ENCODE results near the gene PIK3R2.

PIK3R2 gene

DNA sequence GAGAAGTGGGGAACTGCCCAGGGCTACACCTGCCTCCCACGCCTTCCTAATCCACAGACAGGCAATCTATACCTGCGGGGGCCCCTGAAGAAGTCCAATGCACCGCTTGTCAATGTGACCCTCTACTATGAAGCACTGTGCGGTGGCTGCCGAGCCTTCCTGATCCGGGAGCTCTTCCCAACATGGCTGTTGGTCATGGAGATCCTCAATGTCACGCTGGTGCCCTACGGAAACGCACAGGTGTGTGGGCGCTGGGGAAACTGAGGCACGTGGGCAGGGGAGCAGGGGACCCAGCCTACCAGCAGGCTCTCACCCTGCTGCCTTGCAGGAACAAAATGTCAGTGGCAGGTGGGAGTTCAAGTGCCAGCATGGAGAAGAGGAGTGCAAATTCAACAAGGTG is 22.0 kb downstream of the PIK3R2 start:
- DNase-seq, result no peak

DNA sequence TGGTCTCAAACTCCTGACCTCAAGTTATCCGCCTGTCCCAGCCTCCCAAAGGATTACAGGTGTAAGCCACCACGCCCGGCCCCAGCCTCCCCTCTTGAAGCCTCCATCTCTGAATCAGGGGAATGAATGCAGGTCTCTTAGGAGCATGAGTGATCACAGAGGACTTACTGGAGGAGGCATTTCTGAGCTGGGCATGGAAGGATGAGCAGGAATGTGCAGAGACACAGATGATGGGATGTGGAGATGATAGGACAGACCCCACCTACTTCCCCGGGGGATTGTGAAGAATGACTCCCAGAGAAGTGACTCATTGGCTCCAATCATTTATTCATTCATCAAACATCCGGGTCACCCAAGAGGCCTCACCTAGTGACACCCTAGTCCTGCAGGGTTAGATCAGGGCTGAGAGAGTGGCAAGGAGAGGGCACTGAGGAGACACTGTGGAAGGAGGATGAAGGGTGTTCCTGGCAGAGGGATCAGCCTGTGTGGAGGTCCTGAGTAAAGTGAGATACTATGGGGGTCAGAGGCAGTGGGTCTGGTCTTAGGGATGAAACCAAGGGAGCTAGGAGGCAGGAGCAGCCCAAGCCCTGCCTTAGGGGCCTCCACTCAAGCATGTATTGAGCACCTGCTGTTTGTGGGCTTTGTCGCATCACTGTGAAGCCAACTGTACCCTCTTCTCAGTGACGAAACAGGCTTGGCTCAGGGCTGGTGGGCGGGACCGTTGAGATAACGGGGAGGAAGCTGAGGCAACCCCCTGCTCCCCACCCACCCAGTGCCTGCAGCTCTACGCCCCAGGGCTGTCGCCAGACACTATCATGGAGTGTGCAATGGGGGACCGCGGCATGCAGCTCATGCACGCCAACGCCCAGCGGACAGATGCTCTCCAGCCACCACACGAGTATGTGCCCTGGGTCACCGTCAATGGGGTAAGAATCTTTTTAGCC is 23.7 kb downstream of the PIK3R2 start:
- no peak for DNase-seq

DNA sequence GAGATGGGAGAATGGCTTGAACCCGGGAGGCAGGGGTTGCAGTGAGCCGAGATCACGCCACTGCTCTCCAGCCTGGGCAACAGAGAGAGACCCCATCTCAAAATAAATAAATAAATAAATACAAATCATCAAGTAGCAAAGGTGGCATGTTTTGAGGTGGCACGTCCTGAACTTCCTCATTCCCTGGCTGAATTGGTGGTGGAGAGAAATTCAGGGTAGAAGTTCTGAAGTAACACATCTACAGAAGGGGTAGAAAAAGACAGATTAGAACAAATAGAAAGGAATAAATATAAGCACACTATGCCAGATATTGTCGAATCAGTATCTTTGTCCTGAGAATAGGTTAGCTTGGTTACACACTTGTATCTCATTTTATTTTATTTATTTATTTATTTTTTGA is 27.0 kb downstream of the PIK3R2 start:
- DNase-seq, result no peak

DNA sequence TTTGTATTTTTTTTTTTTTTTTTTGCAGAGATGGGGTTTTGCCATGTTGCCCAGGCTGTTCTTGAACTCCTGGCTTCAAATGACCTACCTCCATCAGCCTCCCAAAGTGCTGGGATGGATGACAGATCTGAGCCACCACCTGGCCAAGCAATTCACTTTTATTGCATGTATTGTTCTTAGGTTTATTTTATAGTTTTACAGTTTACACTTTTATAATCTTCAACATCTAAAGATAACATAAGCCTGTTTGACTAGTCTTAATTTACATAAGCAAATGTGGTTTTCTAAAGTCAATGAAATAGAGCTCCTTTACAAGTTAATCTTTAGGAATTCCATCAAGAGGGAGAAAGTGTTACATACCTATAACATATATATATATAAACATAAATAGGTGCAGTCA is 30.6 kb downstream of the PIK3R2 start:
- no peak for DNase-seq

DNA sequence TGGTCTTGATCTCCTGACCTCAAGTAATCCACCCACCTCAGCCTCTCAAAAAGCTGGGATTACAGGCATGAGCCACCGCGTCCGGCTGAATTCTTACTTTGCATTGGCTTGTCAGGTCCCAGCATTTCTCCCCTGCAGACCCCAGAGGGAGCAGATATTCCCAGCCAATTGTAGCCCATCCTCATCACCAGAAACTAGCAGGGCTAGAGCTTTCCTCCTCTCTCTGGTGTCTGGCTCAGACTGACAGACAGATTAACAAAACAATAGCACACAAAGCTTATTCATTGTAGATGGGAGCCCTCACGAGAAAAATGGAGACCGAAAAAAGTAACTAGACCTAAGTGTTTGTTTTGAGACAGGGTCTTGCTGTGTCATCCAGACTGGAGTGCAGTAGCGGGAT is 32.6 kb downstream of the PIK3R2 start:
- DNase-seq, result no peak

DNA sequence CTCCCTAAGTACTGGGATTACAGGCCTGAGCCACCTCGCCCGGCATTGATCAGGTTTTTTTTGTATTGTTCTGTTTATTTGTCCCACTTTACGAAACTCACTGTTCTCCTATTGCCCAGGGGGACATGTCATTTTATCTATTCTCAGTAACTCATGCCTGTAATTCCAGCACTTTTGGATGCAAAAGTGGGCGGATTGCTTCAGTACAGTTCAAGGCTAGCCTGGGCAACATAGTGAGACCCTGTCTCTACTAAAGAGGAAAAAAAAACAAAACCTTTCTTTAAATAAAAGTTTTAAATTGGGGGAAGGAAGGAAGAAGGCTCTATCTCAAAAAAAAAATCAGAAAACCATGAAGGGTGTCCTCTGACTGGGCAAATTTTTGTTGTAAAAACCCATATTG is 37.3 kb downstream of the PIK3R2 start:
- no peak for DNase-seq

DNA sequence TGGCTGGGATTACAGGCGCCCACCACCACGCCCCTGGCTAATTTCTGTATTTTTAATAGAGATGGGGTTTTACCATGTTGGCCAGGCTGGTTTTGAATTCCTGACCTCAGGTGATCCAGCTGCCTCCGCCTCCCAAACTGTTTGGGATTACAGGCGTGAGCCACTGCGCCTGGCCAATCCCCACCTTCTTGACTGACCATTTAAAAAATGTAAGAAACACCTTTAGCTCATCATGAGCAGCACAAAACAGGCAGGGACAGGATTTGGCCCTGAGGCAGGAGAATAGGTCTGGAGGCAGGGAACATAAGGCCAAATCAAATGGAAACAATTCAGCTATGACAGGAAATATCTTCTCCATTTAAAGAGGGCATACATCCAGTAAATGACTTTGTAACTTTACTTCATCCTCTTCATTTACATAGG is 38.7 kb downstream of the PIK3R2 start:
- no peak for DNase-seq

DNA sequence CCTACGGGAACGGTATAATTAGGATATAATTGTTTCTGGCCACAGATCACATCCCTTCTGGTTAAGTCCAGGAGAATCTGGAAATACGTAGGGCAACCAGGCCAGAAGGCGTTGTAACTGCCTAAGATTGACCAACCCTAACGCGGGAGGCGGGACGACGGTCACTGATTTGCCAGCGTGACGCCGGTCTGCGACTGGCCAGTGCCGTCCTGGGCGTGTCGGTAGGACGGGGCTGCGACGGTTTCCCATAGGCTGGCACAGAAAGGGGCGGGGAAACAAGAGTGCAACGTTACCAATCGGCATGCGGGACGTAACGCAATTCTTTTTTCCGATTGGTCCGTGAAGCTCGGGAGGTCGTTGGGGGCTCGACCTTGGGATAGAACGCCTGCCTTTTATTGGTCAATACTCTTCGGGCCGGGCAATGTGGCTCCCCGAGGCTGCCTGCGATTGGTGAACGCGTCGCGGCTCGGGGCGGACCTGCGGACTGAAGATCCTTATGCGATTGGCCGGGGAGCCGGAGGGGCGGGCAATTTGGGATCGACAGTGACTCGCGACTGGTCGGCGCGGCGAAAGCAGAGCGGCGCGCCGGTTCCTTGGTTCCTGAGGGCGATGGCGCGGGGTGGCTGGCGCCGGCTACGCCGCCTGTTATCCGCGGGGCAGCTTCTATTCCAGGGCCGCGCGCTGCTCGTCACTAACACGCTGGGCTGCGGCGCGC is 39.9 kb downstream of the PIK3R2 start, which contains the start of gene MPV17L2:
Gene MPV17L2 (plus strand): TSS at position 546 of the 715 bp plus-strand sequence. CDS start 64 bp downstream, at position 610.
- DNase-seq, result peak; percentile 96 to 97

DNA sequence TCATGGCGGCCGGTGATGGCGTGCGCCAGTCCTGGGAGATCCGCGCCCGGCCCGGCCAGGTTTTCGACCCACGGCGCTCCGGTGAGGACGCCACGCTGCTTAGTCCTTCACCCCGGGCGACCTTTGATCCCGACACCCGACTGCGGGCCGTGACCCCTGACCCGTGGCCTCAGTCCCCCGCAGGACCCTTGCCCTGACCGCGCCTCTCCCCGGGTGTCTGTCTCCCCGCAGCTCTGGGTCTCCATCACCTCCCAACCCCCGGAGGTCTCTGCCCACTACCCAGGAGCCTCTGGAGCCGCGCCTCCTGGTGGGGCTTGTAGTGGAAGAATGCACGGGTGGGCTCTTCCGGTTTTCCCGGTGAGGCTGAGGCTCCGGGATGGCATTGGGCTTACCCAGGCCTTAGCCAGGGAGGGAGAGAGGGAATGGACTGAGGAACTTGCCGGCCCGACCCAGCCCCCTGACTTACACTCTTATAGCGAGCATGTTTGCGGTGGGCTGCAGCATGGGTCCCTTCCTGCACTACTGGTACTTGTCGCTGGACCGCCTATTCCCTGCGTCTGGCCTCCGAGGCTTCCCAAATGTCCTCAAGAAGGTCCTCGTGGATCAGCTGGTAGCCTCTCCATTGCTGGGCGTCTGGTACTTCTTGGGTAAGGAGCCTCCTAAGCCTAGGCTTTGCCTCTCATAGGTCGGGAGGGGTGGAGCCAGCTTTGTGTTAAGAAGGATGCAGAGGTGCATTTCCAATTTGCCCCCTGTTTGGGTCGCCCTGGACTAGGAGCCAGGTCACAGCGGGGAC is 40.6 kb downstream of the PIK3R2 start:
- no peak for DNase-seq

DNA sequence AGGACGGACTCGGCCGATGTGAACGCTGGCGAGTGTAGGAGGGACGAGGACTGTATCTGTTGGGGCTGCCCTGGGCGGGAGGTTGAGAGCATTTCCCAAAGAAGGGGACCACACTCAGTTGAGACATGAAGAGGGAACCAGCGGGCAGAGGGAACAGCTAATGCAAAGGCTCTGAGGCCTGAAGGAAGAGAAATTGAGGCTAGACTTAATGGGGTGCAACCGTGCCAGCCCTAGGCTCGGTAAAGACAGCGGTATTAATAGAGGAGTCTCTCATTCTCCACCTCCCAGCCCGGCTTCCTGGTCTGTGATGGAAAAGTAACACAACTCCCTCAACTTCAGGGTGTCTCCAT is 41.2 kb downstream of the PIK3R2 start:
- DNase-seq, result no peak

DNA sequence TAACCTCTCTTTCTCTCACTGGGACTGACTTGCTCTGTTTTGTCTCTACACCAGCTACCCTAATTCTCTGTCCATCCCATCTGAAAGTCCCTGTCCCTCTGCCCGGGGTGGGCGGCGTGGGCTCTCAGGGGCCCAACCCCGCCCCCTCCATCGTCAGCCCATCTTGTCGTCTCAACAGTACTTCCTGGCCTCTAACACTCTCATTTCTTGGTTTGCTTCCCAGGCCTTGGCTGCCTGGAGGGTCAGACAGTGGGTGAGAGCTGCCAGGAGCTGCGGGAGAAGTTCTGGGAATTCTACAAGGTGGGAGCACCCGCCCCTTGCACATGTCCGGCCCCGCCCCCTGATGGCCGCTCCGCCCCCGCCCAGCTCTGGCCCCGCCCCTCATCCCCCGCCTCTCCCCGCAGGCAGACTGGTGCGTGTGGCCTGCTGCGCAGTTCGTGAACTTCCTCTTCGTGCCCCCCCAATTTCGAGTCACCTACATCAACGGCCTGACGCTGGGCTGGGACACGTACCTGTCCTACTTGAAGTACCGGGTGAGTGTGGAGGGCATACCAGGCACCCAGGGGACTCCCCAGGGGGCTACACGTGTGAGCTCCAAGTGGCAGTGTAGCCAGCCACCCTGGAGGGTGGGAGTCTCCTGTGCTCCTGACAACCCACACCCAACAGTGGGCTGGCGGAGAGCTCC is 41.7 kb downstream of the PIK3R2 start:
- DNase-seq, result no peak

DNA sequence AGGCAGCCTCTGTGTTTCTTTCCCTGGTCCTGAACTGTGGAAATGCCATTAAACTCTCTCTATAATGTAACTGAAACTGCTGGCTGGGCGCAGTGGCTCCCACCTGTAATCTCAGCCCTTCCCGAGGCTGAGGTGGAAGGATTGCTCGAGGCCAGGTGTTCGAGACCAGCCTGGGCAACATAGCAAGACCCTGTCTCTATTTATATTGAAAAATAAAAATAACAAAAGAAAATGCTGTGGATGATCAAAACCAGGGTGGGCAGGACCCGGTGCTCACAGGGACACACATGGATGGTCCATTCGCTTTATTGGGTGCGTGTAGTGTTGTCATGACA is 43.5 kb downstream of the PIK3R2 start:
- no peak for DNase-seq

DNA sequence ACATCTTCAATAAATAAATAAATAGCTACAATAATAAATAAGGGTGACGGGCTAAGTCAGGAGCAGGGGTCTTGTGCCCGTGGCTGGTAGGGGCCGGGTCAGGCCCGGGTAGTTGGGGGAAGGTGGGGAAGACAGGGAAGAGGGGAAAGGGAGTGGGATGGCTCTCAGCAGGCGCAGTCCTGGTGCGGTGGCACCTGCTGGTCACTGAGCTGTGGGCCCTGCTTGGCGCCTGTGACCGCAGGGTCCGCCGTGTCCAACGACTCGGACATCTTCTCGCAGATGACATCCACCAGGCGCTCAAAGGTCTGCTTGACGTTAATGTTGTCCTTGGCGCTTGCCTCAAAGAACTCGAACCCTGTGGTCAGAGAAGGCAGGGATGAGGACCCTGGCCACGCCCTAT is 44.3 kb downstream of the PIK3R2 start:
- DNase-seq, result no peak

DNA sequence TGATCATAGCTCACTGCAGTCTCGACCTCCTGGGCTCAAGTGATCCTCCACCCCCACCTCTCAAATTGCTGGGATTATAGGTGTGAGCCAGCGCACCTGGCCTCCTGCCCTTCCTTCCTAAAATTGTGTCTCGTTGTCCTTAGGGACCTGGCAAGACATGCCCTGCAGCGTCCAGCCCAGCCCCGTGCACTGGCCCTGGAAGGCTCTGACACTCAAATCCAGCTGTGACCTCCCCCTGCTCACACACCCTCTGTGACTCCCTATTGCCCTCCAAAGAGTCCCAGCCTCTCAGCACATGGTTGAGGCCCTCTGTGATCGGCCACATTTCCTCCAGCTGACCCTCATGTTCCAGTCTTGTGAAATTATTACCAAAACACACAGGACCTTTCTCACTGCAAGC is 45.0 kb downstream of the PIK3R2 start:
- no peak for DNase-seq

DNA sequence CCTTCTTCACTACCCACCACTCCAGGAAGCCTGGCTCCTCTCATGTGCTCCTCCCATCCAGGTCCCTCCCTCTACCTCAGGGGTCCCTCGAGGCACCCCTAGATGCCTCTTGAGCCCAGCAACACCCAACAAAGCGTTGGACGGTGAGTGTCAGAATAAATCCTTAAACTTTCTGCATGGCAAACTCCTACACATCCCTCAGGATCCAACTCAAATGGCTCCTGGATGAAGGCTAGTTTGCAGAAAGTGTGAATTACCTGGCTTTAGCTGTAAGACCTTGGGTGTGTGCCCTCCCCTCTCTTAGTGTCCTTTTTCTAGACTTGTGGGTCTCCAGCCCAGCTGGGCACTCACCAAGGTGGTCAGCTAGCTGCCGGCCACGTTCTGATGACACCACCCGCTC is 45.4 kb downstream of the PIK3R2 start:
- DNase-seq, result no peak

DNA sequence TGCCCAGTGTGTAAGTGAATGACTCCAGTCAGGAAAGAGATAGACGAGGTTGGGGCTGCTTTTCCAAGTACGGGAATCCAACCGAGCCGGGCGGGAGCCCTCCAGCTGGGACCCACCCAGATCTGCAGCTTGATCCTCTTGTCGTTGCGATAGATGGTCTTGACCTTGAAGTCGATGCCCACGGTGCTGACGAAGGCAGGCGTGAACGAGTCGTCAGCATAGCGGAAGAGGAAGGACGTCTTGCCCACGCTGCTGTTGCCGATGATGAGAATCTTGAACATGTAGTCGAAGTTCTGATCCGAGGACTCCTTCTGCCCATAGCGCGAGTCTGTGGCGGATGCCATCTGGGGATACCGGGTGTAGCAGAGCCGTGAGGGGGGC is 49.4 kb downstream of the PIK3R2 start:
- DNase-seq, result no peak

DNA sequence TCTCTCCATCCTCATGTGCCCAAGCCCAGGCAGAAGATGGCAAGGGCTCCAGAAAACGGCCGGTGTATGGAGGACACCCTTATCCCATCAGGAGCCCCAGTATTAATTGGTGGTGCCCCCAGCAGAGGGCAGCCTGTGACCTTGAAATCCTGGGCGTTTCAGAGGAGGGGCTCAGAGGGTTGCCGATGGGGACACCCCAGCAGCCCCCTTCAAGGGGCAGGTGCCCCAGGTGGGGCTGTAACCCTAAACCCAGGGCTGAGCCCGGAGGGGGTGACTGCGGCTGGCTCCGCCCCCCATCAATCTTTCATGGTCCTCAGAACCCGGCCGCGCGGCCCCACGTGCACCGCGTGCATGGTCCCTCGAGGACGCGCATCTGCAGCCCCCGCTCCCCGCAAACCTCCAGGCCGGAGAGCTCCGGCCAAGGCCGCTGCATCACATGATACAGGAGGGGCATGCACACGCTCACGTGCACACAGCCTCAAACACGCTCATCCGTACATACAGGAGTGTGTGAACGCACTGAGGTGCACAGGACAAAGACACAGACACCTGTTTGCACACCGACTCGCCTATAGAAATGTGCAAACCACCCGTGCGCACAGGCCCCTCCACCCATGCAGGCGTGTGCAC is 49.9 kb downstream of the PIK3R2 start:
- no peak for DNase-seq

DNA sequence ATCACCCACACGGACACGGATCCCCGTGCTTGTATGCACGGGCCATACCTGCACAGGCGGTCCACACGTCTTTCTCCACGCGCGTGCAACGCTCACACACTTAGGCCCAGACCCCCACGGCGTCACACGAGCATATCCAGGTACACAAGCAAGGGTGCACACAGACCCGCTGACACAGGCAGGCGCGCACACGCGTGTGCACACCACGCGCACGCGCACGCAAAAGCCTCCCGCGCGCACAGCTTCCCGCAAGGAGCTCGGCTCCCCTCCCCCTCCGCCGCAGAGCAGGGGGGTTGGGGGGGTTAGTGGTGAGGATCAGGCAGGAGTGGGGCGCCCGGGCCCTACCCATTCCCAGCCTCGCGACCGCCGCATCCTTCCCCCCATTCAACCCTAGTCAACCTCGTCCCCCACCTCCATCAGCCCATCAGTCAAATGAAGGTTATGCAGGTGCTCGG is 50.5 kb downstream of the PIK3R2 start:
- DNase-seq, result no peak

DNA sequence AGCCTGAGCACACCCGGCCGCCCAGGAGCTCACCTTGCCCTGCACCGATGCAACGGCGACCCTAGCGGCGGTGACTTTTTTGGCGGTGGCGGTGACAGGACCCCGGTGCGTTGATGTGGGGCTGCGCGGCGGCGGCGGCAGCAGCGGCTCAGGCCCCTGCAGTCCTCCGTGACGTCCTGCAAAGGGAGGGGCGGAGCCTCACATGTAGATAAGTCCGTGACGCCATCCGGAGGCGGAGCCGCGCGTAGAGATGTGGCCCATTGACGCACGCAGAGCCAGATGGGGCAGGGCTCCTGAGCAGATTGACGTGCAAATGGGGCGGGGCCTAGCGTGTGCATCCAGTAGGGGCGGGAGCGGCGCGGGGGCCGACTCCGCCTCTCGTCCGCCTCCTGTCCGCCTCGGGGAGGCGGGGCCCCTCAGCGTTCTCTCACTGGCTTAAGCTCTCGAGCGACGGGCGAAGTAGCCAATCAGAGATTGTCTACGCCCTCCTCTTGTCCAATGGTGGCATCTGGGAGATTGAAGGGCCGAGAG is 51.0 kb downstream of the PIK3R2 start, which contains the start of gene RAB3A:
Gene RAB3A (minus strand): TSS at position 180 of the 531 bp plus-strand sequence. CDS start 1,302 bp downstream, outside the sequence.
- peak; percentile 97 to 98 for DNase-seq

DNA sequence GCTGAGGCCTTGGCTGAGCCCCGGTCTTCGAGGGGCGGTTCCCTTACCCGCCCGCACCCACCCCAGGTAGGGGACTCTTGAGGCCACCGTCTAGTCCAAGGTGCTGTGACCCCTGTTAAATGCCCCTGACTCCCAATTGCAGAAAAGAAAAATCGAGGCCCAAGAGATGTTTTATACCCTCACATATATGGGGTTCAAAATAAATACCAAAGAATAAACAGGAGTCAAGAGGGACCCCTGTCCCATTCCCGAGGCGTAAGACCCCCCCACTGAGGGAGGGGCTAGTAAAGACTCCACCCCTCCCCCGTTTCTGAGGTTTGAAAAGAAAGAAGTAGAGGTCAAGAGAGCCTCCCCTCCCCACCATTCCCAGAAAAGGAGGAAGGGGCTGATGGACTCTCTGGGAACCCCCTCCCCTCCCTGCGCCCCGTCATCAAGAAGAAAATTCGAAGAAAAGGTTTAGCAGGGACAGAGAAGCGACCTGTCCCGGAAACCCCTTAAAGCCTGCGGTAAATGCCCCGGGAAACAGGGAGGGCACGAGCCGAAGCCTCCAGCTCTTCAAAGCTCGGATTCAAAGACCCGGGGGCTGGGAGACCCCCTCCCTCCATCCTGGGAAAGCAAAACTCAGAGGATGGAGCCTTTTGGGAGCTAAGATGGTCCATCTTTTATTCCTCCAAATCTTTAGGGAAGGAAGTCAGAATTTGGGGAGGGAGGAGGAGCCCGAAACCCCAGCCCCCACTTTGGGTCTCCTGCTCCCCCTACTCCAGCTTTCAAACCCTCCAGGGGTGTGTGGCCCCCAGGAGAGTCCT is 51.6 kb downstream of the PIK3R2 start:
- DNase-seq, result peak; percentile 61 to 79
